ENCODE results near the gene ARPC5L.
A peak's percentile ranks its signal among the peaks of the same experiment; 100 is the strongest.

ARPC5L gene

GRCh38 chr9:124861342-124862229 lies at the start of gene ARPC5L, which contains the start of gene RPL35:
Gene ARPC5L, plus strand, starts transcription at chr9:124862130. Its CDS starts 7,161 bp downstream, at chr9:124869291.
Gene RPL35, minus strand, starts transcription at chr9:124861957. Its CDS starts 45 bp downstream, at chr9:124861912.
- no peaks in the 10 kb centered on the region for H3K9me3 ChIP-seq (ENCODE audit: control insufficient read depth in 2 of 2, low read length in 2 of 2)
- peak within 1 kb of the TSS; percentile 92 to 93 for H3K27ac ChIP-seq (ENCODE audit: low read depth in 2 of 2, low read length in 2 of 2)
- H3K36me3 ChIP-seq (ENCODE audit: control insufficient read depth in 2 of 2, insufficient read depth in 2 of 2, low read length in 2 of 2): peaks cover 35 to 40% of the 10 kb centered on the region in 2 donors
- peaks cover 11 to 12% of the 10 kb centered on the region in 2 donors for H3K4me1 ChIP-seq (ENCODE audit: control insufficient read depth in 2 of 2, insufficient read depth in 2 of 2, low read length in 2 of 2)
- H3K9ac ChIP-seq (ENCODE audit: low read depth in 1 of 2, low read length in 2 of 2): peak within 1 kb of the TSS; percentile 85 to 93
- H3K4me3 ChIP-seq (ENCODE audit: low read length in 2 of 2): peak within 1 kb of the TSS; percentile 84 to 98
- no peaks in the 10 kb centered on the region for H3K27me3 ChIP-seq (ENCODE audit: control insufficient read depth in 2 of 2, insufficient read depth in 2 of 2, low read length in 2 of 2)

GRCh38 chr9:124812441-124812876 lies 49.5 kb upstream of the ARPC5L start:
- H3K9me3 ChIP-seq (ENCODE audit: control insufficient read depth in 2 of 2, low read length in 2 of 2): no peaks in the 10 kb centered on the region
- H3K9ac ChIP-seq (ENCODE audit: low read depth in 1 of 2, low read length in 2 of 2): no peak overlapping the region
- H3K4me1 ChIP-seq (ENCODE audit: control insufficient read depth in 2 of 2, insufficient read depth in 2 of 2, low read length in 2 of 2): no peaks in the 10 kb centered on the region
- H3K36me3 ChIP-seq (ENCODE audit: control insufficient read depth in 2 of 2, insufficient read depth in 2 of 2, low read length in 2 of 2): no peaks in the 10 kb centered on the region
- H3K27me3 ChIP-seq (ENCODE audit: control insufficient read depth in 2 of 2, insufficient read depth in 2 of 2, low read length in 2 of 2): no peaks in the 10 kb centered on the region
- no peak overlapping the region for H3K27ac ChIP-seq (ENCODE audit: low read depth in 2 of 2, low read length in 2 of 2)
- H3K4me3 ChIP-seq (ENCODE audit: low read length in 2 of 2): no peak overlapping the region

GRCh38 chr9:124813041-124813440 lies 48.9 kb upstream of the ARPC5L start:
- Histone ChIP-seq H3K4me3 (ENCODE audit: low read length in 2 of 2) (no peak overlapping the region), H3K9me3 (ENCODE audit: control insufficient read depth in 2 of 2, low read length in 2 of 2) (no peaks in the 10 kb centered on the region), H3K27ac (ENCODE audit: low read depth in 2 of 2, low read length in 2 of 2) (no peak overlapping the region)

GRCh38 chr9:124813501-124814163 lies 48.3 kb upstream of the ARPC5L start:
- H3K27me3 ChIP-seq (ENCODE audit: control insufficient read depth in 2 of 2, insufficient read depth in 2 of 2, low read length in 2 of 2): no peaks in the 10 kb centered on the region
- H3K4me3 ChIP-seq (ENCODE audit: low read length in 2 of 2): no peak overlapping the region
- no peak overlapping the region for H3K9ac ChIP-seq (ENCODE audit: low read depth in 1 of 2, low read length in 2 of 2)
- H3K4me1 ChIP-seq (ENCODE audit: control insufficient read depth in 2 of 2, insufficient read depth in 2 of 2, low read length in 2 of 2): no peaks in the 10 kb centered on the region
- H3K27ac ChIP-seq (ENCODE audit: low read depth in 2 of 2, low read length in 2 of 2): no peak overlapping the region
- no peaks in the 10 kb centered on the region for H3K36me3 ChIP-seq (ENCODE audit: control insufficient read depth in 2 of 2, insufficient read depth in 2 of 2, low read length in 2 of 2)
- H3K9me3 ChIP-seq (ENCODE audit: control insufficient read depth in 2 of 2, low read length in 2 of 2): no peaks in the 10 kb centered on the region

More at GRCh38 chr9:124813041-124813440, 48.9 kb upstream of the ARPC5L start:
- Histone ChIP-seq H3K9ac (ENCODE audit: low read depth in 1 of 2, low read length in 2 of 2) (no peak overlapping the region), H3K4me1 (ENCODE audit: control insufficient read depth in 2 of 2, insufficient read depth in 2 of 2, low read length in 2 of 2) (no peaks in the 10 kb centered on the region), H3K36me3 (ENCODE audit: control insufficient read depth in 2 of 2, insufficient read depth in 2 of 2, low read length in 2 of 2) (no peaks in the 10 kb centered on the region), H3K27me3 (ENCODE audit: control insufficient read depth in 2 of 2, insufficient read depth in 2 of 2, low read length in 2 of 2) (no peaks in the 10 kb centered on the region)

GRCh38 chr9:124814164-124814535 lies 47.8 kb upstream of the ARPC5L start:
- Histone ChIP-seq H3K27me3 (ENCODE audit: control insufficient read depth in 2 of 2, insufficient read depth in 2 of 2, low read length in 2 of 2) (no peaks in the 10 kb centered on the region), H3K36me3 (ENCODE audit: control insufficient read depth in 2 of 2, insufficient read depth in 2 of 2, low read length in 2 of 2) (no peaks in the 10 kb centered on the region), H3K9me3 (ENCODE audit: control insufficient read depth in 2 of 2, low read length in 2 of 2) (no peaks in the 10 kb centered on the region), H3K9ac (ENCODE audit: low read depth in 1 of 2, low read length in 2 of 2) (no peak overlapping the region), H3K27ac (ENCODE audit: low read depth in 2 of 2, low read length in 2 of 2) (no peak overlapping the region), H3K4me3 (ENCODE audit: low read length in 2 of 2) (no peak overlapping the region), H3K4me1 (ENCODE audit: control insufficient read depth in 2 of 2, insufficient read depth in 2 of 2, low read length in 2 of 2) (peaks cover 0 to 2% of the 10 kb centered on the region in 2 donors)

GRCh38 chr9:124815601-124816000 lies 46.3 kb upstream of the ARPC5L start:
- Histone ChIP-seq H3K27ac (ENCODE audit: low read depth in 2 of 2, low read length in 2 of 2) (no peak overlapping the region), H3K4me1 (ENCODE audit: control insufficient read depth in 2 of 2, insufficient read depth in 2 of 2, low read length in 2 of 2) (peaks cover 0 to 2% of the 10 kb centered on the region in 2 donors), H3K9me3 (ENCODE audit: control insufficient read depth in 2 of 2, low read length in 2 of 2) (no peaks in the 10 kb centered on the region), H3K4me3 (ENCODE audit: low read length in 2 of 2) (no peak overlapping the region), H3K36me3 (ENCODE audit: control insufficient read depth in 2 of 2, insufficient read depth in 2 of 2, low read length in 2 of 2) (no peaks in the 10 kb centered on the region), H3K9ac (ENCODE audit: low read depth in 1 of 2, low read length in 2 of 2) (no peak overlapping the region), H3K27me3 (ENCODE audit: control insufficient read depth in 2 of 2, insufficient read depth in 2 of 2, low read length in 2 of 2) (no peaks in the 10 kb centered on the region)

GRCh38 chr9:124818431-124819281 lies 43.3 kb upstream of the ARPC5L start:
- Histone ChIP-seq H3K9me3 (ENCODE audit: control insufficient read depth in 2 of 2, low read length in 2 of 2) (no peaks in the 10 kb centered on the region), H3K36me3 (ENCODE audit: control insufficient read depth in 2 of 2, insufficient read depth in 2 of 2, low read length in 2 of 2) (no peaks in the 10 kb centered on the region), H3K4me3 (ENCODE audit: low read length in 2 of 2) (no peak overlapping the region), H3K4me1 (ENCODE audit: control insufficient read depth in 2 of 2, insufficient read depth in 2 of 2, low read length in 2 of 2) (peaks cover 0 to 2% of the 10 kb centered on the region in 2 donors), H3K9ac (ENCODE audit: low read depth in 1 of 2, low read length in 2 of 2) (no peak overlapping the region), H3K27ac (ENCODE audit: low read depth in 2 of 2, low read length in 2 of 2) (peak overlapping the region in 1 of 2 donors; percentile 23), H3K27me3 (ENCODE audit: control insufficient read depth in 2 of 2, insufficient read depth in 2 of 2, low read length in 2 of 2) (no peaks in the 10 kb centered on the region)

- H3K27ac ChIP-seq (ENCODE audit: low read depth in 2 of 2, low read length in 2 of 2): no peak overlapping the region
- H3K4me3 ChIP-seq (ENCODE audit: low read length in 2 of 2): no peak overlapping the region
- no peaks in the 10 kb centered on the region for H3K27me3 ChIP-seq (ENCODE audit: control insufficient read depth in 2 of 2, insufficient read depth in 2 of 2, low read length in 2 of 2)
- no peaks in the 10 kb centered on the region for H3K9me3 ChIP-seq (ENCODE audit: control insufficient read depth in 2 of 2, low read length in 2 of 2)
- no peaks in the 10 kb centered on the region for H3K36me3 ChIP-seq (ENCODE audit: control insufficient read depth in 2 of 2, insufficient read depth in 2 of 2, low read length in 2 of 2)
- H3K4me1 ChIP-seq (ENCODE audit: control insufficient read depth in 2 of 2, insufficient read depth in 2 of 2, low read length in 2 of 2): peaks cover 0 to 2% of the 10 kb centered on the region in 2 donors
- no peak overlapping the region for H3K9ac ChIP-seq (ENCODE audit: low read depth in 1 of 2, low read length in 2 of 2)
Measured at GRCh38 chr9:124820698-124821623, 41.0 kb upstream of the ARPC5L start.
